ENCODE results near the gene CD200. TPM values are rescaled to one million over a fixed set of nuclear protein-coding genes. Genes with fewer than 3 reads are reported as not detected.

Gene CD200
- total and polyA plus RNA-seq, 10 of the 15 experiments (the other 5 are each of a cell fraction or from before 2014, with no cell fraction given), result 21.2 to 84.3 (median 33.2) TPM

DNA sequence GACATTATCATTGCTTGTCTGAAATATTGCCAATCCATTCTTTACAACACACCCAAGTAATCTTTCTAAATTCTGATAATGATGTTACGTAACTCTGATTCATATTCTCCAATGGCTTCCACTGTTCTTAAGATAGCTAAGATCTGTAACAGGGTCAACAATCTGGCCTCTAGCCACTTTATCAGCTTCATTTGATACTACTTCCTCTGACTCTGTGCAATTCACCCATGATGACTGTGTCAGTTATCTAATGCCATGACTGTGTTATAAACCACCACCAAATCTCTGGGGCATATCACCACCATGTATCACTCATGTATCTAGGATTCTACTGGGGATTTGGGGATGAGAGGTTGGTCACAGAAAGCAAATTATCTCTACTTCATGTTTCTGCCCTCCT lies 44.0 kb downstream of the CD200 start:
- H3K27ac ChIP-seq (ENCODE audit: control insufficient read depth, insufficient read depth), result no peak overlapping the region
- no peak overlapping the region for H3K4me3 ChIP-seq
- H2AFZ ChIP-seq (ENCODE audit: control insufficient read depth, low read depth, low read length), result no peak overlapping the region
- H3K79me2 ChIP-seq (ENCODE audit: control insufficient read depth, insufficient read depth, low read length), result no peaks in the 10 kb centered on the region
- ATAC-seq (no peak; the same call in 2 of the 3 replicates), FAIRE-seq (no peak), DNase-seq (ENCODE audit: low read depth, low spot score) (no peak)
- in situ Hi-C loops (cut with MboI), result no loop called here
- no peak overlapping the region for H3K9ac ChIP-seq (ENCODE audit: control insufficient read depth, insufficient read depth, low read length)
- SMC1A ChIA-PET (ENCODE audit: uncharacterized antibody, unreplicated experiment), result interaction anchor here (1.2 to 1.8 kb wide), 2 partner anchors 11 to 14 kb away, joined by 4 to 9 read pairs; no protein-coding TSS in a partner anchor
- no TSS peak for BruUV-seq (replicated peaks)
- H3K27me3 ChIP-seq (replicated peaks in 1 of 2; ENCODE audit: control insufficient read depth in 2 of 2, insufficient read depth in 2 of 2, low read length in 1 of 2), result no peaks in the 10 kb centered on the region
- H3K4me2 ChIP-seq (ENCODE audit: control insufficient read depth, insufficient read depth), result no peak overlapping the region
- intact Hi-C loops (cut with micrococcal nuclease; ENCODE audit: unreplicated experiment), result no loop called here
- CTCF ChIA-PET, result interaction anchor here (3.4 kb wide), 1 partner anchor 12 kb away, joined by 10 read pairs; no protein-coding TSS in a partner anchor
- H3K9me3 ChIP-seq (replicated peaks; ENCODE audit: control insufficient read depth, insufficient read depth, low read length), result no peaks in the 10 kb centered on the region
- 100% methylated on average over 1 of the region's 1 CpG for WGBS (ENCODE audit: insufficient coverage, insufficient replicate concordance, low lambda C conversion rate, missing lambda C conversion rate)
- H3K36me3 ChIP-seq (ENCODE audit: control insufficient read depth in 2 of 2, insufficient read depth in 2 of 2, low read length in 1 of 2), result no peaks in the 10 kb centered on the region
- RAD21 ChIA-PET (ENCODE audit: unreplicated experiment), result no interaction called here
- H3K4me1 ChIP-seq (ENCODE audit: control insufficient read depth, insufficient read depth, low read length), result no peaks in the 10 kb centered on the region
- H4K20me1 ChIP-seq (ENCODE audit: control insufficient read depth, insufficient read depth), result no peaks in the 10 kb centered on the region
- POLR2A ChIA-PET, result interaction anchor here (1.4 to 1.7 kb wide), 2 partner anchors 11 to 12 kb away, joined by 4 read pairs; no protein-coding TSS in a partner anchor
- TF ChIP-seq GABPA (IDR thresholded peaks at IDR 0.05; ENCODE audit: low read depth) (no peak), RAD21 (IDR thresholded peaks at IDR 0.05; ENCODE audit: insufficient read depth, low read depth, low read length) (no peak), EGR1 (IDR thresholded peaks at IDR 0.05; ENCODE audit: borderline replicate concordance in 1 of 2, low read depth in 2 of 2, low read length in 2 of 2) (no peak), CEBPB (IDR thresholded peaks at IDR 0.05; ENCODE audit: borderline replicate concordance in 1 of 2, low read depth in 2 of 2, low read length in 2 of 2) (no peak), FOXK2 (IDR thresholded peaks at IDR 0.05) (no peak), SMC3 (IDR thresholded peaks at IDR 0.05; ENCODE audit: borderline replicate concordance, low read length) (no peak), SKIL (IDR thresholded peaks at IDR 0.05; ENCODE audit: low read depth, poor library complexity, severe bottlenecking) (no peak), ZNF217 (IDR thresholded peaks at IDR 0.05) (no peak), EP300 (IDR thresholded peaks at IDR 0.05; ENCODE audit: borderline replicate concordance in 1 of 2, control insufficient read depth in 1 of 2, low read depth in 2 of 2, low read length in 2 of 2) (no peak), MTA3 (IDR thresholded peaks at IDR 0.05; ENCODE audit: borderline replicate concordance, low read length) (no peak), WRNIP1 (IDR thresholded peaks at IDR 0.05; ENCODE audit: borderline replicate concordance, low read depth, low read length) (no peak), LARP7 (IDR thresholded peaks at IDR 0.05) (no peak), STAT1 (conservative IDR thresholded peaks at IDR 0.05) (no peak), ZNF24 (IDR thresholded peaks at IDR 0.05) (no peak), ETV6 (conservative IDR thresholded peaks at IDR 0.05 in 1 of 2, IDR thresholded peaks at IDR 0.05 in 1 of 2; ENCODE audit: borderline replicate concordance in 1 of 2, low read depth in 1 of 2) (no peak)
- TF ChIP-seq, protein P1, sequence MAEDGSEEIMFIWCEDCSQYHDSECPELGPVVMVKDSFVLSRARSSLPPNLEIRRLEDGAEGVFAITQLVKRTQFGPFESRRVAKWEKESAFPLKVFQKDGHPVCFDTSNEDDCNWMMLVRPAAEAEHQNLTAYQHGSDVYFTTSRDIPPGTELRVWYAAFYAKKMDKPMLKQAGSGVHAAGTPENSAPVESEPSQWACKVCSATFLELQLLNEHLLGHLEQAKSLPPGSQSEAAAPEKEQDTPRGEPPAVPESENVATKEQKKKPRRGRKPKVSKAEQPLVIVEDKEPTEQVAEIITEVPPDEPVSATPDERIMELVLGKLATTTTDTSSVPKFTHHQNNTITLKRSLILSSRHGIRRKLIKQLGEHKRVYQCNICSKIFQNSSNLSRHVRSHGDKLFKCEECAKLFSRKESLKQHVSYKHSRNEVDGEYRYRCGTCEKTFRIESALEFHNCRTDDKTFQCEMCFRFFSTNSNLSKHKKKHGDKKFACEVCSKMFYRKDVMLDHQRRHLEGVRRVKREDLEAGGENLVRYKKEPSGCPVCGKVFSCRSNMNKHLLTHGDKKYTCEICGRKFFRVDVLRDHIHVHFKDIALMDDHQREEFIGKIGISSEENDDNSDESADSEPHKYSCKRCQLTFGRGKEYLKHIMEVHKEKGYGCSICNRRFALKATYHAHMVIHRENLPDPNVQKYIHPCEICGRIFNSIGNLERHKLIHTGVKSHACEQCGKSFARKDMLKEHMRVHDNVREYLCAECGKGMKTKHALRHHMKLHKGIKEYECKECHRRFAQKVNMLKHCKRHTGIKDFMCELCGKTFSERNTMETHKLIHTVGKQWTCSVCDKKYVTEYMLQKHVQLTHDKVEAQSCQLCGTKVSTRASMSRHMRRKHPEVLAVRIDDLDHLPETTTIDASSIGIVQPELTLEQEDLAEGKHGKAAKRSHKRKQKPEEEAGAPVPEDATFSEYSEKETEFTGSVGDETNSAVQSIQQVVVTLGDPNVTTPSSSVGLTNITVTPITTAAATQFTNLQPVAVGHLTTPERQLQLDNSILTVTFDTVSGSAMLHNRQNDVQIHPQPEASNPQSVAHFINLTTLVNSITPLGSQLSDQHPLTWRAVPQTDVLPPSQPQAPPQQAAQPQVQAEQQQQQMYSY (CRISPR knock-in tag; IDR thresholded peaks at IDR 0.05), result no peak

Data from GM12878 (cell line).